HFFc6 (cell line): ENCODE data around the gene RGP1. TPM values are rescaled to one million over a fixed set of nuclear protein-coding genes. Genes with fewer than 3 reads are reported as not detected.

Experiments used
- DNase-seq: peaks from one replicate; pipeline ENCODE4 v3.0.0-alpha.2; 2018
- H3K27ac Mint-ChIP-seq: 2 replicates; pipeline ENCODE4 v1.8.0; 2020; ENCODE audit warnings: mild to moderate bottlenecking, mixed read lengths
- H3K27me3 Mint-ChIP-seq: 2 replicates; pipeline ENCODE4 v1.8.0; 2021; ENCODE audit warnings: mild to moderate bottlenecking, moderate library complexity, mixed read lengths; ENCODE audit not compliant: insufficient read depth
- H3K36me3 Mint-ChIP-seq: 2 replicates; pipeline ENCODE4 v1.8.0; 2021; ENCODE audit warnings: low read depth, mixed read lengths
- H3K4me1 Mint-ChIP-seq: 2 replicates; pipeline ENCODE4 v1.8.0; 2020; ENCODE audit warnings: low read depth, mixed read lengths
- H3K4me3 Mint-ChIP-seq: 2 replicates; pipeline ENCODE4 v1.8.0; 2020; ENCODE audit warnings: mild to moderate bottlenecking, moderate library complexity, mixed read lengths
- H3K9me3 Mint-ChIP-seq: 2 replicates; pipeline ENCODE4 v1.8.0; 2020; ENCODE audit warnings: mild to moderate bottlenecking, mixed read lengths
- total RNA-seq, 6 experiments: library from RNA; stranded (reverse); fragmentation: NEBNext Ultra II Directional; extraction: Animal tissue kit (Norgen Biotek cat#: 25700); gene quantifications; 2 replicates in 1 of 6; 3 replicates in 5 of 6; pipeline ENCODE4 v1.2.3, GENCODE V29; 2021
- TF ChIP-seq, protein P1 (sequence below): fragments of 200-600 bp; sonication (generic); IDR thresholded peaks from 2 replicates; pipeline ENCODE4 v1.5.0; 2021; ENCODE audit warnings: antibody characterized with exemption, mild to moderate bottlenecking

Gene RGP1
- total RNA-seq, 6 experiments from 2014 or later = 27.6 to 35.1 (median 30.9) TPM

DNA sequence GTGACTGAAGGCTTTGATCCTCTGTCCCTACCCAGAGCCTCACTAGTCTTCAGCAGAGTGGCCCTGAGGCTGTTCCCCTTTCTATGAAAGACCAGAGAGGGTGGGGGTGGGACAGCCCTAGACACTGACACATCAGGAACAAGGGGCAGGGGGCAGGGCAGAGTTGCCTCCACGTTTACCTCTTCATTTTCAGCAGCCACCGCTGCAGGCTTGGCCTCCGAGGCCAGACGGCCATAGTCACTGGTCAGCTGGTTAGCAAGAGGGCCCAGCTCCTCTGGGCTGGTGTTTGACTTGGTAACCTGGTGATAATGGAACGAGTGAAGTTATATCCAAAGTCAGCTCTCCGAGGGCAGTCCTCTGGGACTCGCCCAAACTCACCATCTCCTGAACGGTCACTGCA, 43.7 kb upstream of the RGP1 start:
- no peak for DNase-seq
- H3K9me3 Mint-ChIP-seq = no peaks in the 10 kb centered on the region
- peaks cover 41% of the 10 kb centered on the region for H3K36me3 Mint-ChIP-seq
- TF ChIP-seq, protein P1, sequence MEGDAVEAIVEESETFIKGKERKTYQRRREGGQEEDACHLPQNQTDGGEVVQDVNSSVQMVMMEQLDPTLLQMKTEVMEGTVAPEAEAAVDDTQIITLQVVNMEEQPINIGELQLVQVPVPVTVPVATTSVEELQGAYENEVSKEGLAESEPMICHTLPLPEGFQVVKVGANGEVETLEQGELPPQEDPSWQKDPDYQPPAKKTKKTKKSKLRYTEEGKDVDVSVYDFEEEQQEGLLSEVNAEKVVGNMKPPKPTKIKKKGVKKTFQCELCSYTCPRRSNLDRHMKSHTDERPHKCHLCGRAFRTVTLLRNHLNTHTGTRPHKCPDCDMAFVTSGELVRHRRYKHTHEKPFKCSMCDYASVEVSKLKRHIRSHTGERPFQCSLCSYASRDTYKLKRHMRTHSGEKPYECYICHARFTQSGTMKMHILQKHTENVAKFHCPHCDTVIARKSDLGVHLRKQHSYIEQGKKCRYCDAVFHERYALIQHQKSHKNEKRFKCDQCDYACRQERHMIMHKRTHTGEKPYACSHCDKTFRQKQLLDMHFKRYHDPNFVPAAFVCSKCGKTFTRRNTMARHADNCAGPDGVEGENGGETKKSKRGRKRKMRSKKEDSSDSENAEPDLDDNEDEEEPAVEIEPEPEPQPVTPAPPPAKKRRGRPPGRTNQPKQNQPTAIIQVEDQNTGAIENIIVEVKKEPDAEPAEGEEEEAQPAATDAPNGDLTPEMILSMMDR = no peak
- H3K27me3 Mint-ChIP-seq = peaks cover 3% of the 10 kb centered on the region
- H3K4me1 Mint-ChIP-seq = no peaks in the 10 kb centered on the region
- no peak overlapping the region for H3K4me3 Mint-ChIP-seq
- H3K27ac Mint-ChIP-seq = no peak overlapping the region

DNA sequence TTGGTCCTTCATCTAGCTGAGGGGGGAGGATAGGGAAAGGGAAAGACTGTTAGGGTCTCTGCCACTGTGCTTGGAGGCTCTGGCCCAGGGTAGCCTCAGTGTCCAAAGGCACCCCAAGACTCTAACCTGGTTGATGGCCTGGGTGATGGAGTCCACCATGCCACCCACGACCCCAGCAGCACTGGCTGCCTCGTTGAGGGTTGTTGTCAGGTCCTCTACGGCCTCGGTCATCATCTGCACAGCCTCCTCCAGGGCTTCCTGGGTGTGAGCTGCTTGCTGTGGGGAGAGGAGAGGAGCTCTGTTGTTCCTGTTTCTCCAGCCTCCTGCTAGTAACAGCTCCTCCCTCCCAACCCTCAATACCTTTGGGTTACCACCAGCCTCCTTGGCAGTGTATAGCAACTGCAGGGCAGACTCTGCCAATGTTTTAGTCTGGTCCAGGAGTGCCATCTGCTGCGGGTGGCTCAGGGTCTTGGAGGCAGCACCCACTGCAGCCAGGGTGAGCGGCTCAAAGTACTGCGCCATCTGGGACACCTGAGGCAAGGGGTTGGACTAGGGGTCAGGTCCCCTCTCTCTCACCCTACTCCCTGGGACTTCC, 43.2 kb upstream of the RGP1 start:
- TF ChIP-seq, protein P1 = no peak
- Mint-ChIP-seq H3K27me3 (peaks cover 3% of the 10 kb centered on the region), H3K36me3 (peaks cover 47% of the 10 kb centered on the region), H3K4me1 (no peaks in the 10 kb centered on the region), H3K4me3 (no peak overlapping the region), H3K27ac (no peak overlapping the region), H3K9me3 (no peaks in the 10 kb centered on the region)
- no peak for DNase-seq

DNA sequence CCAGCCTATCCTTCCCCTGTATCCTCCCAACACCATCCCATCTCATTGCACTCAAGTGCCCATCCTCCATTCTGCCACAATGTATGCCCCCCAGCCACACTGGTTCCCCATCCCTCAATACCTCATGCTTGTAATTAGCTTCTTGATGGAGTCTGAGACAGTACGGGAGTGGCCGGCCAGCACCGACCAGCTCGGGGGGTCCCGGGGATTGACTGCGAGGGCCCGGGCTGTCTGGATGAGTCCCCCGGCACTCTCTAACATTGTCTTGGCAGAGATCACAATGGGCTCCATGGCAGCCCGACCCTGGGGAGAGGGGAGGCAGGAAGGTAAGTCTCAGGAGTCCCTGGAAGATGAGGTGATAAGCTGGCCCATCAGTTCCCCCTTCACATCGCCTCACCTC, 42.1 kb upstream of the RGP1 start:
- Mint-ChIP-seq H3K4me3 (no peak overlapping the region), H3K27me3 (peaks cover 3% of the 10 kb centered on the region), H3K27ac (peak overlapping the region; percentile 21; the same call in 1 of the 2 replicates), H3K36me3 (peaks cover 55% of the 10 kb centered on the region), H3K4me1 (no peaks in the 10 kb centered on the region), H3K9me3 (no peaks in the 10 kb centered on the region)
- DNase-seq = no peak
- TF ChIP-seq, protein P1 = no peak

DNA sequence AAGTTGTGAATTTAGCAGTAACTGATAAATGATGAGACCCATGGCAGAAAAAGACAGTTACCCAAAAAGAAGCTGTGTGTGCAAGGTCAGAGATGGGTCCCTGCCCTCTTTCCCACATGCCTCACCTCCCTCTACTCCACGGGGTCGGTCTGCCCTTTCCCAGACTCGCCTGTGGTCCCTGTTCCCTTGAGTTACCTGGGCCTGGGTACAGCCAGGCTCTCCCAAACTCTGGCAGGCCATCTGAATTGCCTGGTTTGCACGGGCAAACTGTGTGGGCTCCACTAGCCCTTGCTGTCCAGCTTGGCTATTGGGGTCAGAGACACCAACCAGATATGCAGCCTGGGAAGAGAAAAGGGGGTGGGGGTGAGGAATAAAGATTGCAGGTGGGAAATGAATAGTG, 40.9 kb upstream of the RGP1 start:
- no peak for DNase-seq
- H3K9me3 Mint-ChIP-seq = no peaks in the 10 kb centered on the region
- no peak overlapping the region for H3K4me3 Mint-ChIP-seq
- peaks cover 3% of the 10 kb centered on the region for H3K27me3 Mint-ChIP-seq
- TF ChIP-seq, protein P1 = no peak
- no peaks in the 10 kb centered on the region for H3K4me1 Mint-ChIP-seq
- peak overlapping the region; percentile 23; the same call in 1 of the 2 replicates for H3K27ac Mint-ChIP-seq
- peaks cover 59% of the 10 kb centered on the region for H3K36me3 Mint-ChIP-seq

DNA sequence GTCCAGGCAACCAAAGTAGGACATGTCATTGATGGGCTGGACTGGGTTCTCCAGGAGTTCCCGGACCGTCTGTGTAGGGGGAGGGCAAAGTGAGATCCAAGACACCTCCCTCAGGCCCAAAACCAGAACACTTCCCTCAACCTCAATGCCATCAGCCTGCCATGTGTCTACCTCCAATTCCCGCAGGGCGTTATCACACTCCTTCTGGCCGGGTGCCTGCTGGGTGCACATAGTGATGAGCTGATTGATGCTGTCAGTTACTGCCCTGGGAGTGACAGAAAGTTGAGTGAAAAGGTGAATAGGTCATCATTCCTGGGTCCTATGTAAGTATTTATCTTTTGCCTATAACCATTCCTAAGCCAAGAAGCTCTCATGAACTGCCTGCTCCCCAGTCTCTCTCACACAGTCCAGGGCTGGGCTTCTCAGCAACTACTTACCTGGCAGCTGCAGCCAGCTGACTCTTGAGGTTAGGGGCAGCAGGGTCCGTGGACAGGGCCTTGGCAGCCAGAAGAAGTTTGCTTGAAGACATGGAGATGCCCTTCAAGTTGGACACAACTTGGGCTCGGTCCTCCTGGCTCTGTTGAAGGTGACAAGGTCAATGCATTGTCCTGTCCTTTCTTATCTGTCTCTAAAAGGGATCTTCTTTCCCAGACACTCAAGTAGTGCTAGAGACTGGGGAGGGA, 38.1 kb upstream of the RGP1 start:
- no peak for DNase-seq
- no peaks in the 10 kb centered on the region; the same call in none of the 2 replicates for H3K27me3 Mint-ChIP-seq
- no peak overlapping the region for H3K4me3 Mint-ChIP-seq
- peaks cover 6% of the 10 kb centered on the region; the same call in 1 of the 2 replicates for H3K4me1 Mint-ChIP-seq
- TF ChIP-seq, protein P1 = no peak
- peaks cover 63% of the 10 kb centered on the region for H3K36me3 Mint-ChIP-seq
- peak overlapping the region; percentile 21; the same call in 1 of the 2 replicates for H3K27ac Mint-ChIP-seq
- no peaks in the 10 kb centered on the region for H3K9me3 Mint-ChIP-seq
